SK-N-SH (cell line): Measurements from ENCODE around the gene DMD.

ENCODE experiments used
- CTCF ChIP-seq: fragments of 200-600 bp; sonication (generic); IDR thresholded peaks from 2 replicates; pipeline ENCODE4 v1.6.1; 2017; ENCODE audit warnings: antibody characterized with exemption, mild to moderate bottlenecking, moderate library complexity
- EP300 ChIP-seq, 2 experiments: IDR thresholded peaks; 2 replicates each; pipeline versions ENCODE4 v1.4.0 to v1.6.1; 2012; ENCODE audit warnings: borderline replicate concordance in 1 of 2, low read depth in 1 of 2, low read length in 1 of 2
- TAF1 ChIP-seq: IDR thresholded peaks from 2 replicates; pipeline ENCODE4 v1.6.1; 2012; ENCODE audit warnings: low read depth, mild to moderate bottlenecking, low read length, moderate library complexity, borderline replicate concordance

- TF ChIP-seq EP300 (IDR thresholded peaks at IDR 0.05; ENCODE audit: borderline replicate concordance in 1 of 2, low read depth in 1 of 2, low read length in 1 of 2) (no peak), TAF1 (no peak), CTCF (no peak)
Observed at GRCh38 chrX:32495855-32496254, 715.5 kb downstream of the DMD start.
